Trophoblast cell (in vitro differentiated cells and primary cell): Measurements from ENCODE around the gene IMP4.
A peak's percentile ranks its signal among the peaks of the same experiment; 100 is the strongest.

ENCODE experiments used
- DNase-seq, 2 donors: peaks; one replicate each; pipeline ENCODE4 v3.0.0-alpha.2; 2016
- H2AFZ ChIP-seq: 2 replicates; pipeline ENCODE4 v1.6.1; 2013; ENCODE audit warnings: low read length, moderate library complexity, mild to moderate bottlenecking; ENCODE audit not compliant: insufficient read depth, poor library complexity
- H2AK5ac ChIP-seq: 2 replicates; pipeline ENCODE4 v1.6.1; 2013; ENCODE audit warnings: mild to moderate bottlenecking, low read length
- H2BK120ac ChIP-seq: 2 replicates; pipeline ENCODE4 v1.6.1; 2013; ENCODE audit warnings: low read length, mild to moderate bottlenecking, moderate library complexity; ENCODE audit not compliant: insufficient read depth, poor library complexity
- H2BK12ac ChIP-seq: 2 replicates; pipeline ENCODE4 v1.6.1; 2013; ENCODE audit warnings: mild to moderate bottlenecking, low read length, moderate library complexity
- H2BK5ac ChIP-seq: 2 replicates; pipeline ENCODE4 v1.6.1; 2013; ENCODE audit warnings: low read length, low read depth, moderate library complexity, mild to moderate bottlenecking; ENCODE audit not compliant: poor library complexity
- H3K14ac ChIP-seq: 2 replicates; pipeline ENCODE4 v1.6.1; 2013; ENCODE audit warnings: mild to moderate bottlenecking, low read length
- H3K18ac ChIP-seq: 2 replicates; pipeline ENCODE4 v1.6.1; 2013; ENCODE audit warnings: mild to moderate bottlenecking, low read length
- H3K23ac ChIP-seq: 2 replicates; pipeline ENCODE4 v1.6.1; 2013; ENCODE audit warnings: low read length
- H3K27ac ChIP-seq: 2 replicates; pipeline ENCODE4 v1.5.1; 2013; ENCODE audit warnings: low read depth, mild to moderate bottlenecking, inconsistent platforms, low read length, moderate library complexity
- H3K27me3 ChIP-seq: 2 replicates; pipeline ENCODE4 v1.6.1; 2013; ENCODE audit warnings: inconsistent platforms, mild to moderate bottlenecking, low read length, moderate library complexity; ENCODE audit not compliant: insufficient read depth
- H3K36me3 ChIP-seq, 2 experiments: 1 replicate in 1 of 2; 2 replicates in 1 of 2; pipeline ENCODE4 v1.6.1; 2013; ENCODE audit warnings: low read length in 2 of 2, mild to moderate bottlenecking in 2 of 2, moderate library complexity in 1 of 2; ENCODE audit not compliant: insufficient read depth in 2 of 2, control insufficient read depth in 1 of 2
- H3K4ac ChIP-seq: 2 replicates; pipeline ENCODE4 v1.6.1; 2013; ENCODE audit warnings: low read depth, mild to moderate bottlenecking, low read length, moderate library complexity
- H3K4me1 ChIP-seq, 2 experiments: 1 replicate in 1 of 2; 2 replicates in 1 of 2; pipeline ENCODE4 v1.6.1; 2013; ENCODE audit warnings: low read length in 2 of 2, mild to moderate bottlenecking in 2 of 2, moderate library complexity in 1 of 2; ENCODE audit not compliant: insufficient read depth in 2 of 2, control insufficient read depth in 1 of 2
- H3K4me2 ChIP-seq: 2 replicates; pipeline ENCODE4 v1.6.1; 2013; ENCODE audit warnings: inconsistent platforms, mild to moderate bottlenecking, low read length, moderate library complexity
- H3K4me3 ChIP-seq: 2 replicates; pipeline ENCODE4 v1.5.1; 2013; ENCODE audit warnings: mild to moderate bottlenecking, low read depth, low read length, inconsistent platforms
- H3K79me1 ChIP-seq: one replicate; pipeline ENCODE4 v1.6.1; 2013; ENCODE audit warnings: low read length
- H3K79me2 ChIP-seq: 2 replicates; pipeline ENCODE4 v1.6.1; 2013; ENCODE audit warnings: low read length, mild to moderate bottlenecking; ENCODE audit not compliant: control insufficient read depth, insufficient read depth, poor library complexity
- H3K9ac ChIP-seq: 2 replicates; pipeline ENCODE4 v1.6.1; 2013; ENCODE audit warnings: mild to moderate bottlenecking, low read length
- H3K9me3 ChIP-seq: 2 replicates; pipeline ENCODE4 v1.6.1; 2013; ENCODE audit warnings: low read depth, mild to moderate bottlenecking, control low read depth, inconsistent platforms, low read length; ENCODE audit not compliant: insufficient read depth
- H4K12ac ChIP-seq: 2 replicates; pipeline ENCODE4 v1.6.1; 2013; ENCODE audit warnings: low read depth, mild to moderate bottlenecking, low read length, moderate library complexity
- H4K8ac ChIP-seq: 2 replicates; pipeline ENCODE4 v1.6.1; 2013; ENCODE audit warnings: low read depth, mild to moderate bottlenecking, low read length, moderate library complexity
- H4K91ac ChIP-seq: one replicate; pipeline ENCODE4 v1.6.1; 2013; ENCODE audit warnings: low read depth, mild to moderate bottlenecking, low read length, moderate library complexity
- WGBS: extraction: QIAGEN DNeasy Blood & Tissue Kit; methylation state at CpG from one replicate; pipeline ENCODE4 v1.1.7; 2013; ENCODE audit warnings: missing lambda C conversion rate; ENCODE audit not compliant: insufficient read length, insufficient coverage; ENCODE audit errors: extremely low coverage; 5-methylcytosine and 5-hydroxymethylcytosine counted together

IMP4 gene

DNA sequence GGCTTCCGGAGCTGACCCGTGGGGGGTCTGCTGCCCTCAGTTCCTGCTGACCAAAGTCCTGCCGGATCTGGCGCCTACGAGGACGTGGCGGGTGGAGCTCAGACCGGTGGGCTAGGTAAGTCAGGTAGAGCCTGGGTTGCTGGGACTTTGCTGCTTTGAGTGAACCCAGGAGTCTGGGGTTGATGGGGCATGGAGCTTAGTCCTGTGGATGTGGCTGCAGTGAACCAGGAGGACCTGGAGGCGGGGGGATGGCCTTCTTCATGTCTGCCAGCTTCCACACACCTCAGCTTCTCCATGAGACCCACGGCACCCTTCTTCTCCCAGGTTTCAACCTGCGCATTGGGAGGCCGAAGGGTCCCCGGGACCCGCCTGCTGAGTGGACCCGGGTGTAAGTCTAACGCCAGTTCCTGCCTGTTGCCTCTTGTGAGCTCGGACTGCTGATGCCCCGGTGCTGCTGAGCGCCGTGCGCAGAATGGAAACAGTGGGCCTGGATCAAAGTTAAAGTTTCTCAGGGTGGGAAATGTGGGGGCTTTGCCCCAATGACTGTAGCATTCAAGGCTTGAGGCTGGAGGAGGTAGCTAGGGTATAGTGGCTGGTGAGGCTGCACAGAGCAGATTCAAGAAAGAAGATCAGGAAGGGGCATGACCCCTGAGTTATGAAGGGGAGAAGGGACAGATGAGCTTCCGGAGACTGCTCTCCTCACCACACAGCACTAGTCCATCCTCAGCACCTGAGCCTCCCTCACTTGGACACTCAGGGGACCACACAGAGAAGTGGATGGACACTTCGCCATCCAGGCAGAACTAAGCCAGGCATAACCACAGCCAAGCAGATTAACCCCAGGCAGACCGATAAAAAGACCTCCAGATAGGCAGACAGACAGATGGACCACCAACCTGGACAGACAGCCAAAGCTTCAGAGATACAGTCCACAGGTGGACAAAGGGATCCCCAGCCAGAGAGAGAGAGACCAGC lies 30.4 kb downstream of the IMP4 start:
- Histone ChIP-seq H3K79me1 (peaks cover 11% of the 10 kb centered on the region), H3K23ac (no peak overlapping the region), H3K27ac (no peak overlapping the region), H4K91ac (peak overlapping the region; percentile 92), H2BK120ac (peak overlapping the region; percentile 61), H2BK5ac (peak overlapping the region; percentile 51), H3K9ac (peak overlapping the region; percentile 77), H3K4me1 (peaks cover 22 to 27% of the 10 kb centered on the region in 2 experiments), H3K27me3 (no peaks in the 10 kb centered on the region), H2AFZ (peak overlapping the region; percentile 87), H3K4ac (no peak overlapping the region), H3K79me2 (peaks cover 8% of the 10 kb centered on the region), H2AK5ac (peak overlapping the region; percentile 73), H2BK12ac (peak overlapping the region; percentile 41), H3K4me3 (peak overlapping the region; percentile 85), H3K9me3 (no peaks in the 10 kb centered on the region), H3K14ac (peak overlapping the region; percentile 81), H3K36me3 (peaks cover 4 to 5% of the 10 kb centered on the region in 2 experiments), H4K8ac (peak overlapping the region; percentile 87), H3K4me2 (peak overlapping the region; percentile 87), H3K18ac (peak overlapping the region; percentile 79), H4K12ac (peak overlapping the region; percentile 87)
- no peak for DNase-seq
- WGBS: no CpG with 5 or more reads among the region's 24 CpGs

DNA sequence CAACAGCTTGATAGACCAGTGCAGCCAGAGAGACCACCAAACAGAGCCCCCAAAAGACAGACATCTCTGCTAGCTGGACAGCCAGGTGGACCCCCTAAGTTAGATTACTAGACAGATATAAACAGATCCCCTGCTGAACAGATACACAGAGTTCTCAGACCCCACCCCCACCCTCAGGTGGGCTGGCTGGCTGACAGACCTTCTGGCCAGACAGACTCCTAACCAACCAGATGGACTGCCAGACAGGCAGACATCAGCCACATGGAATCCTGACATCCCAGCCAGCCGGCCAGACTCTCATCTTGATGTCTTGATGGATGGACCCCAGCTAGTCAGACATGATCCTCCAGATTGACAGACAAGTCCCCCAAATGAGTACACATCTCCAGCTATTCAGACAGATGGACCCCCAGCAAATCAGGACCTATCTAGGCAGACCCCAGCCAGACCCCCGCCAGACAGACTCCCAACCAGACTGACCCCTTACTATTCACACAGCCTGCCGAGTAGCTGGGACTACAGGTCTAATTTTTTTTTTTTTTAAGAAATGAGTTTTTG lies 31.2 kb downstream of the IMP4 start:
- Histone ChIP-seq H3K14ac (no peak overlapping the region), H3K9me3 (no peaks in the 10 kb centered on the region), H3K27me3 (no peaks in the 10 kb centered on the region), H3K79me2 (peaks cover 8% of the 10 kb centered on the region), H3K4ac (no peak overlapping the region), H3K9ac (no peak overlapping the region), H3K4me2 (no peak overlapping the region), H3K18ac (no peak overlapping the region), H4K12ac (no peak overlapping the region), H3K36me3 (peaks cover 4 to 5% of the 10 kb centered on the region in 2 experiments), H3K23ac (no peak overlapping the region), H3K4me1 (peaks cover 22 to 27% of the 10 kb centered on the region in 2 experiments), H3K79me1 (peaks cover 11% of the 10 kb centered on the region), H2BK5ac (no peak overlapping the region), H3K27ac (no peak overlapping the region), H4K8ac (no peak overlapping the region), H3K4me3 (no peak overlapping the region), H2AFZ (no peak overlapping the region), H2BK12ac (no peak overlapping the region), H4K91ac (no peak overlapping the region), H2BK120ac (no peak overlapping the region), H2AK5ac (no peak overlapping the region)
- DNase-seq: no peak
- WGBS: no CpG with 5 or more reads among the region's 3 CpGs

DNA sequence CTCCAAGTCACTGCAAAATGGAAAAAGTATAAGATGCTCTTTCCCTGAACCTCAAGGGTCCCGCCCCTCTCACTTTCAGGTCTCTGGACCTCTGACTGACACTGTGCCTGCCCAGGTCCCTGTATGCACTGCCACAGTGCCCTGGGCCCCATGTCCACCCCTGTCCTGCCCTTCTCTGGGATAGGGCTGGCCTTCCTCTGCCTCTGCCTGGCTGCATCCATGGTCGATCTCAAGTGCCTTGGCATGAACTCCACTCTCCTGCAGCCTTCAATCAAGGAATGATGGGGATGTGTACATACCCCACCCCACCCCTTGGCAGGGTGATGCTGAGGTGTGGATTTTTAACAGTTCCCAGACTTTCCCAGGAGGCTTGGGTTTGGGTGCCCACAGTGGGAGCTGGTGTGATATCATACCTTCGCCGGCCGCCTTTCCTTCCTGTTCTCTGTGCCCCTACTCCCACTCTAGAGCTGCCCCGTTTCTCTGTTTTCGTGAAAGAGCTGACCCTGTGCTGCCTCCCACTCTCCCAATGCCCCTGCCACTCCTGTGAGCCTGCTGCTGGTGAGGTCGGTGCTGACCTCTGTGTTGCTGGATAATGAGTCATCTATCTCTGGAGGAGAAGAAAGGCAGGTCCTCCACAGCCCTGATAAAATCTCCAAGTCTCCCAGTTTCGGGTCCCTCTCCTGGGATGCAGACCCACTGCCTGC lies 32.0 kb downstream of the IMP4 start:
- Histone ChIP-seq H3K23ac (no peak overlapping the region), H3K4me2 (no peak overlapping the region), H2AFZ (no peak overlapping the region), H4K12ac (no peak overlapping the region), H2BK5ac (no peak overlapping the region), H2BK12ac (no peak overlapping the region), H3K79me2 (peaks cover 8% of the 10 kb centered on the region), H3K79me1 (peaks cover 11% of the 10 kb centered on the region), H3K4me1 (peaks cover 22 to 27% of the 10 kb centered on the region in 2 experiments), H4K8ac (no peak overlapping the region), H4K91ac (no peak overlapping the region), H3K27me3 (no peaks in the 10 kb centered on the region), H3K4ac (no peak overlapping the region), H3K36me3 (peaks cover 4 to 5% of the 10 kb centered on the region in 2 experiments), H3K4me3 (no peak overlapping the region), H3K27ac (no peak overlapping the region), H3K9ac (no peak overlapping the region), H3K14ac (no peak overlapping the region), H2AK5ac (no peak overlapping the region), H2BK120ac (no peak overlapping the region), H3K18ac (no peak overlapping the region), H3K9me3 (no peaks in the 10 kb centered on the region)
- DNase-seq: no peak
- no CpG with 5 or more reads among the region's 9 CpGs for WGBS
